ENCODE data around the gene CLDND2. TPM values are rescaled to one million over a fixed set of nuclear protein-coding genes. Genes with fewer than 3 reads are reported as not detected.

The CLDND2 gene
- total and polyA plus RNA-seq, 2 experiments from 2014 or later: 7.7 TPM; not detected in 1

DNA sequence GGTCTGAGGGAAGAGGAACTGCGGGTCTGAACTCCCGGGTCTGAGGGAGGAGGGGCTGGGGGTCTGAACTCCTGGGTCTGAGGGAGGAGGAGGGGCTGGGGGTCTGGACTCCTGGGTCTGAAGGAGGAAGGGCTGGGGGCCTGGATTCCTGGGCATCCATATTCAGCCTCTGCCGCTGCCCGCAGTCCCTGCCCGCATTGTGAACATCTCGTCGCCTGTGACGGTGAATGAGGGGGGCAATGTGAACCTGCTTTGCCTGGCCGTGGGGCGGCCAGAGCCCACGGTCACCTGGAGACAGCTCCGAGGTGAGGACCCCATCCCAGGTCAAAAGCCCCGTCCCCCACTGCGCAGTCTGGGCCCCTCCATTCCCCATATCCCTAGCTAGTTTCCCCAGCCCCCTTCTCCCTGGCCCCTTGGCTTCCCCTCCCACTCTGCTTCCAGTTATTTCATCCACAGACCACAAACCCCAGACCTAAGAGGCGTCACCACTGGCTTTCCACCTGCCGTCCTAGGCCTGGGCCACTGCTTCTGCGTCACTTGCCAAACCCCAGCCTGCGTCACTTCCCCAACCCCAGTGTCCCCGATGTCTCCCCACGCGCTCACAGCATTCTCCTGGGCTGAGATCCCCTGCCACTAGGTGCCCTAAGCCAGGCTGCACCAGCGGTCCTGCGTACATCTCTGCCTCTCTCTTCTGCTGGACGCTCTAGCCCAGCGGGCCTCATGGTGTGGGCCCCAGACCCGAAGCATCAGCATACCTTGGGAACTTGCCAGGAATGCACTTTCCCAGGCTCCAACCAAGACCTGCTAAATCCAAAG lies 43.4 kb downstream of the CLDND2 start:
- H3K4me3 Mint-ChIP-seq: peak overlapping the region; percentile 10; the same call in 1 of the 3 replicates
- no peaks in the 10 kb centered on the region for H3K9me2 ChIP-seq (ENCODE audit: insufficient read depth)
- no peak overlapping the region for H3K27ac Mint-ChIP-seq

More for the DNA sequence above, 43.4 kb downstream of the CLDND2 start:
- ATAC-seq: no peak
- H4K20me1 ChIP-seq (replicated peaks; ENCODE audit: insufficient read depth): peaks cover 2% of the 10 kb centered on the region; the same call in 1 of the 2 replicates
- H3K27me3 Mint-ChIP-seq (ENCODE audit: insufficient read depth, low read depth, poor library complexity): peaks cover 22% of the 10 kb centered on the region
- no peaks in the 10 kb centered on the region for H3K79me2 ChIP-seq (replicated peaks; ENCODE audit: insufficient read depth)
- H3K36me3 Mint-ChIP-seq (ENCODE audit: low read depth): peaks cover 14% of the 10 kb centered on the region; the same call in 2 of the 3 replicates
- no peaks in the 10 kb centered on the region for H3F3A ChIP-seq (replicated peaks; ENCODE audit: low read depth)
- TF ChIP-seq EZH2phosphoT487 (IDR thresholded peaks at IDR 0.05; ENCODE audit: unreplicated experiment) (no peak), JUNB (IDR thresholded peaks at IDR 0.05; ENCODE audit: unreplicated experiment) (no peak), NANOG (IDR thresholded peaks at IDR 0.05; ENCODE audit: borderline replicate concordance) (no peak), CREB1 (CRISPR knock-in tag; IDR thresholded peaks at IDR 0.05; ENCODE audit: low read depth) (no peak), ZNF331 (CRISPR knock-in tag; IDR thresholded peaks at IDR 0.05; ENCODE audit: low read depth) (no peak), ZNF114 (CRISPR knock-in tag; IDR thresholded peaks at IDR 0.05) (no peak), EZH2 (IDR thresholded peaks at IDR 0.05; ENCODE audit: low read depth, unreplicated experiment) (no peak), POLR2AphosphoS5 (IDR thresholded peaks at IDR 0.05; ENCODE audit: low read depth) (no peak), STAT1 (IDR thresholded peaks at IDR 0.05; ENCODE audit: unreplicated experiment) (no peak)
- TF ChIP-seq, protein P1, sequence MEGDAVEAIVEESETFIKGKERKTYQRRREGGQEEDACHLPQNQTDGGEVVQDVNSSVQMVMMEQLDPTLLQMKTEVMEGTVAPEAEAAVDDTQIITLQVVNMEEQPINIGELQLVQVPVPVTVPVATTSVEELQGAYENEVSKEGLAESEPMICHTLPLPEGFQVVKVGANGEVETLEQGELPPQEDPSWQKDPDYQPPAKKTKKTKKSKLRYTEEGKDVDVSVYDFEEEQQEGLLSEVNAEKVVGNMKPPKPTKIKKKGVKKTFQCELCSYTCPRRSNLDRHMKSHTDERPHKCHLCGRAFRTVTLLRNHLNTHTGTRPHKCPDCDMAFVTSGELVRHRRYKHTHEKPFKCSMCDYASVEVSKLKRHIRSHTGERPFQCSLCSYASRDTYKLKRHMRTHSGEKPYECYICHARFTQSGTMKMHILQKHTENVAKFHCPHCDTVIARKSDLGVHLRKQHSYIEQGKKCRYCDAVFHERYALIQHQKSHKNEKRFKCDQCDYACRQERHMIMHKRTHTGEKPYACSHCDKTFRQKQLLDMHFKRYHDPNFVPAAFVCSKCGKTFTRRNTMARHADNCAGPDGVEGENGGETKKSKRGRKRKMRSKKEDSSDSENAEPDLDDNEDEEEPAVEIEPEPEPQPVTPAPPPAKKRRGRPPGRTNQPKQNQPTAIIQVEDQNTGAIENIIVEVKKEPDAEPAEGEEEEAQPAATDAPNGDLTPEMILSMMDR (conservative IDR thresholded peaks at IDR 0.05; ENCODE audit: low read depth in 2 of 2): no peak
- TF ChIP-seq, protein P2, sequence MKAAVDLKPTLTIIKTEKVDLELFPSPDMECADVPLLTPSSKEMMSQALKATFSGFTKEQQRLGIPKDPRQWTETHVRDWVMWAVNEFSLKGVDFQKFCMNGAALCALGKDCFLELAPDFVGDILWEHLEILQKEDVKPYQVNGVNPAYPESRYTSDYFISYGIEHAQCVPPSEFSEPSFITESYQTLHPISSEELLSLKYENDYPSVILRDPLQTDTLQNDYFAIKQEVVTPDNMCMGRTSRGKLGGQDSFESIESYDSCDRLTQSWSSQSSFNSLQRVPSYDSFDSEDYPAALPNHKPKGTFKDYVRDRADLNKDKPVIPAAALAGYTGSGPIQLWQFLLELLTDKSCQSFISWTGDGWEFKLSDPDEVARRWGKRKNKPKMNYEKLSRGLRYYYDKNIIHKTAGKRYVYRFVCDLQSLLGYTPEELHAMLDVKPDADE (IDR thresholded peaks at IDR 0.05): no peak
- TF ChIP-seq, protein P3, sequence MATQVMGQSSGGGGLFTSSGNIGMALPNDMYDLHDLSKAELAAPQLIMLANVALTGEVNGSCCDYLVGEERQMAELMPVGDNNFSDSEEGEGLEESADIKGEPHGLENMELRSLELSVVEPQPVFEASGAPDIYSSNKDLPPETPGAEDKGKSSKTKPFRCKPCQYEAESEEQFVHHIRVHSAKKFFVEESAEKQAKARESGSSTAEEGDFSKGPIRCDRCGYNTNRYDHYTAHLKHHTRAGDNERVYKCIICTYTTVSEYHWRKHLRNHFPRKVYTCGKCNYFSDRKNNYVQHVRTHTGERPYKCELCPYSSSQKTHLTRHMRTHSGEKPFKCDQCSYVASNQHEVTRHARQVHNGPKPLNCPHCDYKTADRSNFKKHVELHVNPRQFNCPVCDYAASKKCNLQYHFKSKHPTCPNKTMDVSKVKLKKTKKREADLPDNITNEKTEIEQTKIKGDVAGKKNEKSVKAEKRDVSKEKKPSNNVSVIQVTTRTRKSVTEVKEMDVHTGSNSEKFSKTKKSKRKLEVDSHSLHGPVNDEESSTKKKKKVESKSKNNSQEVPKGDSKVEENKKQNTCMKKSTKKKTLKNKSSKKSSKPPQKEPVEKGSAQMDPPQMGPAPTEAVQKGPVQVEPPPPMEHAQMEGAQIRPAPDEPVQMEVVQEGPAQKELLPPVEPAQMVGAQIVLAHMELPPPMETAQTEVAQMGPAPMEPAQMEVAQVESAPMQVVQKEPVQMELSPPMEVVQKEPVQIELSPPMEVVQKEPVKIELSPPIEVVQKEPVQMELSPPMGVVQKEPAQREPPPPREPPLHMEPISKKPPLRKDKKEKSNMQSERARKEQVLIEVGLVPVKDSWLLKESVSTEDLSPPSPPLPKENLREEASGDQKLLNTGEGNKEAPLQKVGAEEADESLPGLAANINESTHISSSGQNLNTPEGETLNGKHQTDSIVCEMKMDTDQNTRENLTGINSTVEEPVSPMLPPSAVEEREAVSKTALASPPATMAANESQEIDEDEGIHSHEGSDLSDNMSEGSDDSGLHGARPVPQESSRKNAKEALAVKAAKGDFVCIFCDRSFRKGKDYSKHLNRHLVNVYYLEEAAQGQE (IDR thresholded peaks at IDR 0.05; ENCODE audit: unreplicated experiment): no peak
- TF ChIP-seq, protein P4, sequence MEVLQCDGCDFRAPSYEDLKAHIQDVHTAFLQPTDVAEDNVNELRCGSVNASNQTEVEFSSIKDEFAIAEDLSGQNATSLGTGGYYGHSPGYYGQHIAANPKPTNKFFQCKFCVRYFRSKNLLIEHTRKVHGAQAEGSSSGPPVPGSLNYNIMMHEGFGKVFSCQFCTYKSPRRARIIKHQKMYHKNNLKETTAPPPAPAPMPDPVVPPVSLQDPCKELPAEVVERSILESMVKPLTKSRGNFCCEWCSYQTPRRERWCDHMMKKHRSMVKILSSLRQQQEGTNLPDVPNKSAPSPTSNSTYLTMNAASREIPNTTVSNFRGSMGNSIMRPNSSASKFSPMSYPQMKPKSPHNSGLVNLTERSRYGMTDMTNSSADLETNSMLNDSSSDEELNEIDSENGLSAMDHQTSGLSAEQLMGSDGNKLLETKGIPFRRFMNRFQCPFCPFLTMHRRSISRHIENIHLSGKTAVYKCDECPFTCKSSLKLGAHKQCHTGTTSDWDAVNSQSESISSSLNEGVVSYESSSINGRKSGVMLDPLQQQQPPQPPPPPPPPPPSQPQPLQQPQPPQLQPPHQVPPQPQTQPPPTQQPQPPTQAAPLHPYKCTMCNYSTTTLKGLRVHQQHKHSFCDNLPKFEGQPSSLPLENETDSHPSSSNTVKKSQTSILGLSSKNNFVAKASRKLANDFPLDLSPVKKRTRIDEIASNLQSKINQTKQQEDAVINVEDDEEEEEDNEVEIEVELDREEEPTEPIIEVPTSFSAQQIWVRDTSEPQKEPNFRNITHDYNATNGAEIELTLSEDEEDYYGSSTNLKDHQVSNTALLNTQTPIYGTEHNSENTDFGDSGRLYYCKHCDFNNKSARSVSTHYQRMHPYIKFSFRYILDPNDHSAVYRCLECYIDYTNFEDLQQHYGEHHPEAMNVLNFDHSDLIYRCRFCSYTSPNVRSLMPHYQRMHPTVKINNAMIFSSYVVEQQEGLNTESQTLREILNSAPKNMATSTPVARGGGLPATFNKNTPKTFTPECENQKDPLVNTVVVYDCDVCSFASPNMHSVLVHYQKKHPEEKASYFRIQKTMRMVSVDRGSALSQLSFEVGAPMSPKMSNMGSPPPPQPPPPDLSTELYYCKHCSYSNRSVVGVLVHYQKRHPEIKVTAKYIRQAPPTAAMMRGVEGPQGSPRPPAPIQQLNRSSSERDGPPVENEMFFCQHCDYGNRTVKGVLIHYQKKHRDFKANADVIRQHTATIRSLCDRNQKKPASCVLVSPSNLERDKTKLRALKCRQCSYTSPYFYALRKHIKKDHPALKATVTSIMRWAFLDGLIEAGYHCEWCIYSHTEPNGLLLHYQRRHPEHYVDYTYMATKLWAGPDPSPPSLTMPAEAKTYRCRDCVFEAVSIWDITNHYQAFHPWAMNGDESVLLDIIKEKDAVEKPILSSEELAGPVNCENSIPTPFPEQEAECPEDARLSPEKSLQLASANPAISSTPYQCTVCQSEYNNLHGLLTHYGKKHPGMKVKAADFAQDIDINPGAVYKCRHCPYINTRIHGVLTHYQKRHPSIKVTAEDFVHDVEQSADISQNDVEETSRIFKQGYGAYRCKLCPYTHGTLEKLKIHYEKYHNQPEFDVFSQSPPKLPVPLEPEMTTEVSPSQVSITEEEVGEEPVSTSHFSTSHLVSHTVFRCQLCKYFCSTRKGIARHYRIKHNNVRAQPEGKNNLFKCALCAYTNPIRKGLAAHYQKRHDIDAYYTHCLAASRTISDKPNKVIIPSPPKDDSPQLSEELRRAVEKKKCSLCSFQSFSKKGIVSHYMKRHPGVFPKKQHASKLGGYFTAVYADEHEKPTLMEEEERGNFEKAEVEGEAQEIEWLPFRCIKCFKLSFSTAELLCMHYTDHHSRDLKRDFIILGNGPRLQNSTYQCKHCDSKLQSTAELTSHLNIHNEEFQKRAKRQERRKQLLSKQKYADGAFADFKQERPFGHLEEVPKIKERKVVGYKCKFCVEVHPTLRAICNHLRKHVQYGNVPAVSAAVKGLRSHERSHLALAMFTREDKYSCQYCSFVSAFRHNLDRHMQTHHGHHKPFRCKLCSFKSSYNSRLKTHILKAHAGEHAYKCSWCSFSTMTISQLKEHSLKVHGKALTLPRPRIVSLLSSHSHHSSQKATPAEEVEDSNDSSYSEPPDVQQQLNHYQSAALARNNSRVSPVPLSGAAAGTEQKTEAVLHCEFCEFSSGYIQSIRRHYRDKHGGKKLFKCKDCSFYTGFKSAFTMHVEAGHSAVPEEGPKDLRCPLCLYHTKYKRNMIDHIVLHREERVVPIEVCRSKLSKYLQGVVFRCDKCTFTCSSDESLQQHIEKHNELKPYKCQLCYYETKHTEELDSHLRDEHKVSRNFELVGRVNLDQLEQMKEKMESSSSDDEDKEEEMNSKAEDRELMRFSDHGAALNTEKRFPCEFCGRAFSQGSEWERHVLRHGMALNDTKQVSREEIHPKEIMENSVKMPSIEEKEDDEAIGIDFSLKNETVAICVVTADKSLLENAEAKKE (CRISPR knock-in tag; IDR thresholded peaks at IDR 0.05): no peak
- no peak overlapping the region for H3K4me2 ChIP-seq
- H3K4me3 ChIP-seq: no peak overlapping the region
- peaks cover 23% of the 10 kb centered on the region for H3K4me1 Mint-ChIP-seq
- H3K36me3 ChIP-seq (ENCODE audit: insufficient read depth): no peaks in the 10 kb centered on the region
- H3K4me1 ChIP-seq (ENCODE audit: insufficient read depth): peaks cover 10% of the 10 kb centered on the region; the same call in 1 of the 2 replicates
- peaks cover 17% of the 10 kb centered on the region for H3K27me3 ChIP-seq (ENCODE audit: insufficient read depth)
- H2AFZ ChIP-seq: no peak overlapping the region
- no peak overlapping the region for H3K27ac ChIP-seq (ENCODE audit: low read depth)
- no peaks in the 10 kb centered on the region; the same call in 2 of the 3 replicates for H3K9me3 Mint-ChIP-seq
- no peak for DNase-seq (ENCODE audit: low spot score)

Measured in GM23338 (cell line).